Keratinocyte (primary cell): ENCODE data around the gene SIDT2.

Experiments
- EZH2 ChIP-seq: IDR thresholded peaks from one replicate; pipeline ENCODE4 v1.6.1; 2012; ENCODE audit warnings: inconsistent platforms, mild to moderate bottlenecking, low read length, moderate library complexity
- TF ChIP-seq, protein P1 (sequence below), 3 experiments: IDR thresholded peaks in 1 of 3; conservative IDR thresholded peaks in 1 of 3; optimal IDR thresholded peaks in 1 of 3; 2 replicates in 2 of 3; 3 replicates in 1 of 3; pipeline versions ENCODE3 to v1.5.1; 2011; ENCODE audit warnings: low read length in 3 of 3, mild to moderate bottlenecking in 3 of 3, moderate library complexity in 2 of 3, control low read depth in 1 of 3, inconsistent platforms in 1 of 3; ENCODE audit not compliant: insufficient read depth in 2 of 3; ENCODE audit errors: extremely low read depth in 1 of 3

DNA sequence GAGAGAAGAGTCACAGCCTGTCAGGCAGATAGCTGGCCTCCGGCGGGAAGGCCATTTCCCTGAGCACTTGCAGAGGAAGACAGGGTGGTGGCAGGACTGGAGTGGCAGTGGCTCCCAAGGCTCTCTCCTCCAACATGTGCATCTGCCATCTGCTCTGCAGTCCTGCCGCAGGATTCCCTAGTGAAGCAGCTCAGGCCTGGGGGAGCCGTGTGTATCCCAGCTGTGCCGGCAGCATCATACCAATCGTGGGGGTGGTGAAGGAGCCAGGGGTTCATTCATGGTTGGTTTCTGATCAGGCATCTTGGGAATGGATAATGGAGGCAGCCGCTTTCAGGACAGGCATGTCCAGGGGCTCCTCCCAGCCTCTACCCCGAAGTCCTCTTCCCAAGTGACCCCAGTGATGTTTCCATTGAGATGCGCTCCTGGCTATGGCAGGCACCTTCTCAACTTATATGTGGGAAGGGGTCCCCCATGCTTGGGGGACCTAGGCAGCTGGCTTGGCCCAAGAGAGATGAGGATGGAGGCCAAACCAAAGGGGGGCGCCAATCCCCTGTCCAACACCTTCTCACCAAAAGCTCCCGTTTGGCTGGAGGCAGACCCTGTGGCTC, 26.8 kb downstream of the SIDT2 start:
- TF ChIP-seq, protein P1, sequence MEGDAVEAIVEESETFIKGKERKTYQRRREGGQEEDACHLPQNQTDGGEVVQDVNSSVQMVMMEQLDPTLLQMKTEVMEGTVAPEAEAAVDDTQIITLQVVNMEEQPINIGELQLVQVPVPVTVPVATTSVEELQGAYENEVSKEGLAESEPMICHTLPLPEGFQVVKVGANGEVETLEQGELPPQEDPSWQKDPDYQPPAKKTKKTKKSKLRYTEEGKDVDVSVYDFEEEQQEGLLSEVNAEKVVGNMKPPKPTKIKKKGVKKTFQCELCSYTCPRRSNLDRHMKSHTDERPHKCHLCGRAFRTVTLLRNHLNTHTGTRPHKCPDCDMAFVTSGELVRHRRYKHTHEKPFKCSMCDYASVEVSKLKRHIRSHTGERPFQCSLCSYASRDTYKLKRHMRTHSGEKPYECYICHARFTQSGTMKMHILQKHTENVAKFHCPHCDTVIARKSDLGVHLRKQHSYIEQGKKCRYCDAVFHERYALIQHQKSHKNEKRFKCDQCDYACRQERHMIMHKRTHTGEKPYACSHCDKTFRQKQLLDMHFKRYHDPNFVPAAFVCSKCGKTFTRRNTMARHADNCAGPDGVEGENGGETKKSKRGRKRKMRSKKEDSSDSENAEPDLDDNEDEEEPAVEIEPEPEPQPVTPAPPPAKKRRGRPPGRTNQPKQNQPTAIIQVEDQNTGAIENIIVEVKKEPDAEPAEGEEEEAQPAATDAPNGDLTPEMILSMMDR (optimal IDR thresholded peaks at IDR 0.05 in 1 of 3, IDR thresholded peaks at IDR 0.05 in 1 of 3, conservative IDR thresholded peaks at IDR 0.05 in 1 of 3; ENCODE audit: extremely low read depth in 1 of 3, insufficient read depth in 2 of 3, low read length in 3 of 3) = no peak
- TF ChIP-seq EZH2 = no peak
